Right lobe of liver (tissue), 4 donors: ENCODE results near the gene RBBP7.

Source experiments
- CTCF ChIP-seq, 4 donors: fragments of 200-600 bp in 3 of 4; fragments of 450-650 bp in 1 of 4; IDR thresholded peaks; one replicate each; pipeline versions ENCODE4 v1.5.1 to v1.8.0; 2016 to 2022; ENCODE audit warnings: antibody characterized with exemption in 4 of 4, mild to moderate bottlenecking in 2 of 4
- POLR2A ChIP-seq: fragments of 450-650 bp; IDR thresholded peaks from one replicate; pipeline ENCODE4 v1.6.1; 2017; ENCODE audit warnings: antibody characterized with exemption, mild to moderate bottlenecking
- donor health status: DM: no; HTN: no; CAD: no.
- donor health status: DM: no; HTN: no; CAD: no.
- donor health status: DM: no; HTN: yes; CAD: no.

- peak in 1 of 4 donors; percentile 6 for TF ChIP-seq CTCF (IDR thresholded peaks at IDR 0.05)
- no peak for TF ChIP-seq POLR2A
These were observed 33.8 kb downstream of the RBBP7 start for GRCh38 chrX:16836371-16836770.
